Keratinocyte (primary cell): ENCODE data around the gene SEC62.

Experiments used
- CTCF ChIP-seq, 3 experiments: IDR thresholded peaks in 1 of 3; conservative IDR thresholded peaks in 1 of 3; optimal IDR thresholded peaks in 1 of 3; 2 replicates in 2 of 3; 3 replicates in 1 of 3; pipeline versions ENCODE3 to v1.5.1; 2011; ENCODE audit warnings: low read length in 3 of 3, mild to moderate bottlenecking in 3 of 3, moderate library complexity in 2 of 3, control low read depth in 1 of 3, inconsistent platforms in 1 of 3; ENCODE audit not compliant: insufficient read depth in 2 of 3; ENCODE audit errors: extremely low read depth in 1 of 3
- EZH2 ChIP-seq: IDR thresholded peaks from one replicate; pipeline ENCODE4 v1.6.1; 2012; ENCODE audit warnings: inconsistent platforms, mild to moderate bottlenecking, low read length, moderate library complexity

GRCh38 chr3:169954142-169954756, 12.4 kb upstream of the SEC62 start:
- TF ChIP-seq EZH2 (no peak), CTCF (optimal IDR thresholded peaks at IDR 0.05 in 1 of 3, IDR thresholded peaks at IDR 0.05 in 1 of 3, conservative IDR thresholded peaks at IDR 0.05 in 1 of 3; ENCODE audit: extremely low read depth in 1 of 3, insufficient read depth in 2 of 3, low read length in 3 of 3) (no peak)
